ENCODE results near the gene MRLN. TPM values are rescaled to one million over a fixed set of nuclear protein-coding genes. Genes with fewer than 3 reads are reported as not detected.

MRLN gene
- total and polyA plus RNA-seq, 2 of the 8 experiments (the other 6 are each of a cell fraction or from before 2014, with no cell fraction given): 0.21 TPM; not detected in 1

DNA sequence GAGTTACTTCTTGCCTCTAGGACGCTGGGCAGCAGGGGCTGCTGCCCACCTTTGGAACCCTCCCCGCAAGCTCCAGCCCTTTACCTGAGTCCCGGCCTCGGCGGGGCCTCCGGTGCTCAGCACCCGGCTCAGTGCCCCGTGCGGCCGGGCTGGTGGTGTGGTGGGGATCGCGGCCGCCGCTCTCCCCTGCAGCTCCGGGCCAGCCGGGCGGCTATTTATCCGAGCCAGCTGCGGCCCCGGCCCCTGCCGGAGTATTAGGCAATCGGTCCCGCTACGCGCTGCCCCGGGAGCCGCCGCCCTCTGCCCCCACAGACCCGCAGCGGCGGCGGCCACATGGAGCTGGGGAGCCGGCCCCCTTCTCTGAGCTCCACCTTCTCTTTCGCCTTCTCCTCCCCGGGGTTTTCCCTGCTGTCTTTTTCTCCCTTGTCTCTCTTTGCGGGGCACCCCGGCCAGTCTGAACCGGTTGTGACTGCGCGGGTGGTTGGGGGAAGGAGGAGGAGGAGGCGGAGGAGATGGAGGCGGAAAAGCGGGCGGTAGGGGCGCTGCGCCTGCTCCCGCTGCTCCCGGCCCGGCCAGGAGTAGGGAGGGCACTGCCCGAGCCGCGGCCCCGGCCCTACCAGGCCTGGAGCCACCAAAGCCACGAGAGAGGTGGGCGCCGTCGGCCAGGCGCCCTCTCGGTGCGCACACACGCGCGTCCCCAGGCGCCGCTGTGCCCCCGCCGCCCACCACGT lies 43.7 kb downstream of the MRLN start, which contains the start of gene SLC16A9 (continued):
- TF ChIP-seq, protein P1, sequence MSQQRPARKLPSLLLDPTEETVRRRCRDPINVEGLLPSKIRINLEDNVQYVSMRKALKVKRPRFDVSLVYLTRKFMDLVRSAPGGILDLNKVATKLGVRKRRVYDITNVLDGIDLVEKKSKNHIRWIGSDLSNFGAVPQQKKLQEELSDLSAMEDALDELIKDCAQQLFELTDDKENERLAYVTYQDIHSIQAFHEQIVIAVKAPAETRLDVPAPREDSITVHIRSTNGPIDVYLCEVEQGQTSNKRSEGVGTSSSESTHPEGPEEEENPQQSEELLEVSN (IDR thresholded peaks at IDR 0.05): peak; percentile 84
- TF ChIP-seq SIN3A (conservative IDR thresholded peaks at IDR 0.05 in 1 of 2, IDR thresholded peaks at IDR 0.05 in 1 of 2; ENCODE audit: low read depth in 1 of 2, low read length in 2 of 2) (0 out of 4 replicates have a peak, but pooled peaks of 1 of the 2 experiments have one; percentile 2), NANOG (IDR thresholded peaks at IDR 0.05; ENCODE audit: insufficient read depth, low read depth, low read length, poor library complexity, severe bottlenecking) (no peak), RAD21 (IDR thresholded peaks at IDR 0.05 in 1 of 2, conservative IDR thresholded peaks at IDR 0.05 in 1 of 2; ENCODE audit: low read depth in 2 of 2, low read length in 2 of 2) (0 out of 4 replicates have a peak, but pooled peaks of 1 of the 2 experiments have one; percentile 9), JUN (IDR thresholded peaks at IDR 0.05; ENCODE audit: low read depth, low read length) (0 out of 2 replicates have a peak, but pooled peaks have one; percentile 43), POU5F1 (IDR thresholded peaks at IDR 0.05; ENCODE audit: low read depth, low read length) (no peak), PHF8 (conservative IDR thresholded peaks at IDR 0.05; ENCODE audit: low read depth, low read length) (peak; percentile 80), RNF2 (IDR thresholded peaks at IDR 0.05; ENCODE audit: borderline replicate concordance, low read depth, low read length, missing control alignments, poor library complexity, severe bottlenecking) (no peak), CBX8 (IDR thresholded peaks at IDR 0.05; ENCODE audit: borderline replicate concordance, low read depth, low read length) (no peak), KDM4A (IDR thresholded peaks at IDR 0.05; ENCODE audit: low read depth, low read length, severe bottlenecking) (peak; percentile 18), TAF7 (optimal IDR thresholded peaks at IDR 0.05; ENCODE audit: borderline replicate concordance, low read depth, low read length) (peak; percentile 76)
- TF ChIP-seq, protein P2, sequence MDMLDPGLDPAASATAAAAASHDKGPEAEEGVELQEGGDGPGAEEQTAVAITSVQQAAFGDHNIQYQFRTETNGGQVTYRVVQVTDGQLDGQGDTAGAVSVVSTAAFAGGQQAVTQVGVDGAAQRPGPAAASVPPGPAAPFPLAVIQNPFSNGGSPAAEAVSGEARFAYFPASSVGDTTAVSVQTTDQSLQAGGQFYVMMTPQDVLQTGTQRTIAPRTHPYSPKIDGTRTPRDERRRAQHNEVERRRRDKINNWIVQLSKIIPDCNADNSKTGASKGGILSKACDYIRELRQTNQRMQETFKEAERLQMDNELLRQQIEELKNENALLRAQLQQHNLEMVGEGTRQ (IDR thresholded peaks at IDR 0.05; ENCODE audit: low read length): no peak
- TF ChIP-seq, protein P3, sequence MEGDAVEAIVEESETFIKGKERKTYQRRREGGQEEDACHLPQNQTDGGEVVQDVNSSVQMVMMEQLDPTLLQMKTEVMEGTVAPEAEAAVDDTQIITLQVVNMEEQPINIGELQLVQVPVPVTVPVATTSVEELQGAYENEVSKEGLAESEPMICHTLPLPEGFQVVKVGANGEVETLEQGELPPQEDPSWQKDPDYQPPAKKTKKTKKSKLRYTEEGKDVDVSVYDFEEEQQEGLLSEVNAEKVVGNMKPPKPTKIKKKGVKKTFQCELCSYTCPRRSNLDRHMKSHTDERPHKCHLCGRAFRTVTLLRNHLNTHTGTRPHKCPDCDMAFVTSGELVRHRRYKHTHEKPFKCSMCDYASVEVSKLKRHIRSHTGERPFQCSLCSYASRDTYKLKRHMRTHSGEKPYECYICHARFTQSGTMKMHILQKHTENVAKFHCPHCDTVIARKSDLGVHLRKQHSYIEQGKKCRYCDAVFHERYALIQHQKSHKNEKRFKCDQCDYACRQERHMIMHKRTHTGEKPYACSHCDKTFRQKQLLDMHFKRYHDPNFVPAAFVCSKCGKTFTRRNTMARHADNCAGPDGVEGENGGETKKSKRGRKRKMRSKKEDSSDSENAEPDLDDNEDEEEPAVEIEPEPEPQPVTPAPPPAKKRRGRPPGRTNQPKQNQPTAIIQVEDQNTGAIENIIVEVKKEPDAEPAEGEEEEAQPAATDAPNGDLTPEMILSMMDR (IDR thresholded peaks at IDR 0.05; ENCODE audit: control extremely low read depth in 1 of 3, insufficient read depth in 1 of 3, low read depth in 1 of 3, low read length in 3 of 3): peak; percentile 26 to 53 (median 50); a peak in 3 of 4 replicates

Measured in H1 (cell line).